H9 (cell line): ENCODE data around the gene FOXF2. TPM values are rescaled to one million over a fixed set of nuclear protein-coding genes. Genes with fewer than 3 reads are reported as not detected.

ENCODE experiments used
- DNase-seq: peaks from one replicate; pipeline ENCODE4 v3.0.0-alpha.2; 2017
- H2AFZ ChIP-seq: one replicate; pipeline ENCODE4 v1.6.1; 2013; ENCODE audit warnings: mild to moderate bottlenecking, low read length, control low read depth, moderate library complexity
- H2AK5ac ChIP-seq: 2 replicates; pipeline ENCODE4 v1.6.1; 2013; ENCODE audit warnings: low read length, control low read depth, mixed read lengths; ENCODE audit not compliant: insufficient read length
- H2BK120ac ChIP-seq: one replicate; pipeline ENCODE4 v1.6.1; 2013; ENCODE audit warnings: low read depth, mild to moderate bottlenecking, low read length, control low read depth, inconsistent platforms; ENCODE audit not compliant: poor library complexity, severe bottlenecking
- H2BK12ac ChIP-seq: 2 replicates; pipeline ENCODE4 v1.6.1; 2013; ENCODE audit warnings: low read length, control low read depth, mixed read lengths, low read depth; ENCODE audit not compliant: insufficient read length
- H2BK15ac ChIP-seq: 2 replicates; pipeline ENCODE4 v1.6.1; 2013; ENCODE audit warnings: low read depth, low read length, control low read depth
- H2BK20ac ChIP-seq: one replicate; pipeline ENCODE4 v1.6.1; 2013; ENCODE audit warnings: low read depth, mild to moderate bottlenecking, low read length, control low read depth, inconsistent platforms; ENCODE audit not compliant: poor library complexity, severe bottlenecking
- H2BK5ac ChIP-seq: 2 replicates; pipeline ENCODE4 v1.6.1; 2013; ENCODE audit warnings: low read length, control low read depth, mixed read lengths; ENCODE audit not compliant: insufficient read length
- H3K14ac ChIP-seq: 2 replicates; pipeline ENCODE4 v1.6.1; 2013; ENCODE audit warnings: low read length, control low read depth; ENCODE audit not compliant: insufficient read depth
- H3K18ac ChIP-seq: 2 replicates; pipeline ENCODE4 v1.6.1; 2013; ENCODE audit warnings: low read depth, mild to moderate bottlenecking, mixed read lengths, low read length, control low read depth; ENCODE audit not compliant: insufficient read length
- H3K23ac ChIP-seq: 2 replicates; pipeline ENCODE4 v1.6.1; 2013; ENCODE audit warnings: low read length, control low read depth, mixed read lengths, low read depth; ENCODE audit not compliant: insufficient read length
- H3K23me2 ChIP-seq: 2 replicates; pipeline ENCODE4 v1.6.1; 2013; ENCODE audit warnings: low read depth, mild to moderate bottlenecking, mixed read lengths, low read length, control low read depth; ENCODE audit not compliant: insufficient read length, poor library complexity, severe bottlenecking
- H3K27ac ChIP-seq: 2 replicates; pipeline ENCODE4 v1.5.1; 2013; ENCODE audit warnings: low read length, control low read depth, mixed read lengths, low read depth; ENCODE audit not compliant: insufficient read length
- H3K27me3 ChIP-seq: 2 replicates; pipeline ENCODE4 v1.6.1; 2013; ENCODE audit warnings: low read length, control low read depth, inconsistent platforms; ENCODE audit not compliant: insufficient read depth
- H3K4ac ChIP-seq: 2 replicates; pipeline ENCODE4 v1.6.1; 2013; ENCODE audit warnings: low read depth, mild to moderate bottlenecking, control low read depth, inconsistent platforms, low read length, moderate library complexity
- H3K4me1 ChIP-seq: 2 replicates; pipeline ENCODE4 v1.6.1; 2013; ENCODE audit warnings: low read length, control low read depth, inconsistent platforms; ENCODE audit not compliant: insufficient read depth
- H3K4me2 ChIP-seq: 2 replicates; pipeline ENCODE4 v1.6.1; 2013; ENCODE audit warnings: low read length, control low read depth, mixed read lengths; ENCODE audit not compliant: insufficient read length, insufficient read depth
- H3K56ac ChIP-seq: 2 replicates; pipeline ENCODE4 v1.6.1; 2013; ENCODE audit warnings: low read depth, mild to moderate bottlenecking, mixed read lengths, low read length, control low read depth; ENCODE audit not compliant: insufficient read length
- H3K79me1 ChIP-seq: 2 replicates; pipeline ENCODE4 v1.6.1; 2013; ENCODE audit warnings: low read depth, mild to moderate bottlenecking, moderate library complexity, low read length, control low read depth, inconsistent platforms; ENCODE audit not compliant: insufficient read depth, poor library complexity, severe bottlenecking
- H3K79me2 ChIP-seq: 2 replicates; pipeline ENCODE4 v1.6.1; 2013; ENCODE audit warnings: low read length, control low read depth, inconsistent platforms; ENCODE audit not compliant: insufficient read depth
- H3K9ac ChIP-seq: 2 replicates; pipeline ENCODE4 v1.6.1; 2013; ENCODE audit warnings: low read length, control low read depth, mixed read lengths; ENCODE audit not compliant: insufficient read length; ENCODE audit errors: extremely low read depth
- H3K9me3 ChIP-seq: one replicate; pipeline ENCODE4 v1.6.1; 2013; ENCODE audit warnings: low read depth, low read length, inconsistent platforms; ENCODE audit not compliant: control insufficient read depth
- H3T11ph ChIP-seq: one replicate; pipeline ENCODE4 v1.6.1; 2013; ENCODE audit warnings: mild to moderate bottlenecking, low read length, control low read depth, inconsistent platforms
- H4K20me1 ChIP-seq: one replicate; pipeline ENCODE4 v1.6.1; 2013; ENCODE audit not compliant: control insufficient read depth, insufficient read length, insufficient read depth
- H4K5ac ChIP-seq: 2 replicates; pipeline ENCODE4 v1.6.1; 2013; ENCODE audit warnings: low read depth, mild to moderate bottlenecking, mixed read lengths, low read length, control low read depth; ENCODE audit not compliant: insufficient read length
- H4K8ac ChIP-seq: replicated peaks from 2 replicates; pipeline ENCODE4 v1.6.1; 2013; ENCODE audit warnings: low read length, control low read depth, mixed read lengths, low read depth; ENCODE audit not compliant: insufficient read length
- H4K91ac ChIP-seq: 2 replicates; pipeline ENCODE4 v1.6.1; 2013; ENCODE audit warnings: low read depth, mild to moderate bottlenecking, moderate library complexity, mixed read lengths, low read length, control low read depth; ENCODE audit not compliant: insufficient read length
- H3K27ac Mint-ChIP-seq, 3 experiments: 2 replicates in 2 of 3; 3 replicates in 1 of 3; pipeline ENCODE4 v1.8.0; 2020 to 2021; ENCODE audit warnings: mixed read lengths in 3 of 3, mild to moderate bottlenecking in 1 of 3, moderate library complexity in 1 of 3
- H3K27me3 Mint-ChIP-seq: 2 replicates; pipeline ENCODE4 v1.8.0; 2021; ENCODE audit warnings: low read depth, mild to moderate bottlenecking, moderate library complexity, mixed read lengths
- H3K36me3 Mint-ChIP-seq, 3 experiments: 2 replicates in 2 of 3; 3 replicates in 1 of 3; pipeline ENCODE4 v1.8.0; 2020 to 2021; ENCODE audit warnings: low read depth in 3 of 3, mixed read lengths in 3 of 3; ENCODE audit not compliant: insufficient read depth in 1 of 3
- H3K4me1 Mint-ChIP-seq, 2 experiments: 2 replicates each; pipeline ENCODE4 v1.8.0; 2020; ENCODE audit warnings: mixed read lengths in 2 of 2
- H3K4me3 Mint-ChIP-seq, 2 experiments: 2 replicates in 1 of 2; 3 replicates in 1 of 2; pipeline ENCODE4 v1.8.0; 2020 to 2021; ENCODE audit warnings: mild to moderate bottlenecking in 2 of 2, mixed read lengths in 2 of 2, moderate library complexity in 1 of 2
- H3K9me3 Mint-ChIP-seq, 2 experiments: 2 replicates in 1 of 2; 3 replicates in 1 of 2; pipeline ENCODE4 v1.8.0; 2020; ENCODE audit warnings: mild to moderate bottlenecking in 2 of 2, mixed read lengths in 2 of 2, moderate library complexity in 1 of 2
- CTCF ChIP-seq: fragments of 200-600 bp; sonication (generic); conservative IDR thresholded peaks from 3 replicates; pipeline ENCODE4 v1.8.0; 2021; ENCODE audit warnings: antibody characterized with exemption, mild to moderate bottlenecking
- WGBS: extraction: QIAGEN DNeasy Blood & Tissue Kit; methylation state at CpG from one replicate; pipeline ENCODE4 v1.1.7; 2013; ENCODE audit warnings: missing lambda C conversion rate, low lambda C conversion rate, mixed read lengths; ENCODE audit not compliant: insufficient read length; ENCODE audit errors: extremely low coverage; 5-methylcytosine and 5-hydroxymethylcytosine counted together
- total RNA-seq: library from RNA; stranded (reverse); gene quantifications from 2 replicates; pipeline ENCODE4 v1.2.1, GENCODE V29; 2021

Gene FOXF2
- total RNA-seq, 1 experiment from 2014 or later: not detected

GRCh38 chr6:1435806-1436205 lies 46.4 kb downstream of the FOXF2 start:
- H3K18ac ChIP-seq: no peak overlapping the region
- H3K14ac ChIP-seq: no peak overlapping the region
- DNase-seq: no peak
- no peaks in the 10 kb centered on the region for H3K9me3 ChIP-seq
- H3K4me1 ChIP-seq: peaks cover 4% of the 10 kb centered on the region; the same call in 1 of the 2 replicates
- Mint-ChIP-seq H3K27me3 (peaks cover 39% of the 10 kb centered on the region), H3K27ac (no peak overlapping the region), H3K36me3 (peaks cover 4 to 14% (median 8%) of the 10 kb centered on the region in 3 experiments; a peak in 4 of 7 replicates), H3K4me1 (peaks cover 22 to 25% of the 10 kb centered on the region in 2 experiments), H3K4me3 (no peak overlapping the region), H3K9me3 (peaks cover 14 to 18% of the 10 kb centered on the region in 2 experiments)
- no peak overlapping the region for H3K27ac ChIP-seq
- no peak for TF ChIP-seq CTCF
- no peak overlapping the region for H4K91ac ChIP-seq
- H3K4ac ChIP-seq: no peak overlapping the region
- H2BK15ac ChIP-seq: no peak overlapping the region
- no peak overlapping the region for H2AK5ac ChIP-seq
- H2BK20ac ChIP-seq: no peak overlapping the region
- H3K27me3 ChIP-seq: no peaks in the 10 kb centered on the region
- no CpG with 5 or more reads among the region's 6 CpGs for WGBS
- H2AFZ ChIP-seq: no peak overlapping the region
- H3K23me2 ChIP-seq: no peaks in the 10 kb centered on the region
- no peak overlapping the region for H3K23ac ChIP-seq
- H2BK12ac ChIP-seq: no peak overlapping the region
- no peak overlapping the region for H4K8ac ChIP-seq
- no peak overlapping the region for H3T11ph ChIP-seq
- H3K9ac ChIP-seq: no peak overlapping the region
- no peak overlapping the region for H3K4me2 ChIP-seq
- H2BK5ac ChIP-seq: peak overlapping the region; percentile 10
- H3K79me1 ChIP-seq: no peaks in the 10 kb centered on the region
- no peaks in the 10 kb centered on the region for H4K20me1 ChIP-seq
- H3K56ac ChIP-seq: no peak overlapping the region
- no peaks in the 10 kb centered on the region for H3K79me2 ChIP-seq
- H2BK120ac ChIP-seq: no peak overlapping the region
- no peak overlapping the region for H4K5ac ChIP-seq
